ENCODE data around the gene SUPT6H.
"Not testable (repeated sequence)": the region's sequence is repeated elsewhere in the genome, so short reads cannot be mapped to it uniquely, and the experiment has no call there.

Gene SUPT6H

DNA sequence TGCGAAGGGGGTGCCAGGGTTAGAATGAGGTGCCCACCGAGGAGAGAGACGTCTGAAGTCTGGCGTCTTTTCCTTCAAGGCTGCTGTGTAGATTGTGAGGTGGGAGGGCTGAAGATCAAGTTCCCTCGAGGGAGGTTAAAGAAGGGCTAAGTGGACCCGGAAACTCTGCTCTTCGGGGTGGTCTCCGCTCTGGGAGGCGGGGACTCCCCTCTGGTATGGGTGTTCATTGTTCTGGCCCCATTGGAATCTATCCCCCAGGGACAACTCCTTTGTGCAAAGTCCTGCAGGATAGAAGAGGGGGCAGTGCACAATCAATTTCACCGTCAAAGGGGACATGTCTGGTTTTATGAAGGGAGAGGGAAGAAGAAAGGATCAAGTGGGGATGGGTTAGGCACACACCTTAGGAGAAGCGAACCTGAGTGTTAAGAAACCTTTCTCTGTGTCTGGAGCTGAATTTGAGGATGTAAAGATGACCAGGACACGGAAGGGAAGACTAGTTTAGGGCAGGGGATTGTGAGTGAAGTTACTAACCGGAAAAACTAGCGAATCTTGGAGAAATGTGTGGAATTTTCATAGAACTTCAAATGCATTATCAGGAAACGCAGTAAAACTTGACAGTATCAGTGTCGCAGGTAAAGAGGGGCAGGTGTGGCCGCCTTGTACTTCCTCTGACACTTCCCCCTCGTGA is 56.5 kb downstream of the SUPT6H start:
- no peak for TF ChIP-seq CTCF (conservative IDR thresholded peaks at IDR 0.05; ENCODE audit: low read depth)
- ChIA-PET CTCF (no interaction called here), POLR2A (ENCODE audit: low non-redundant PET) (no interaction called here)
- no peak for DNase-seq (ENCODE audit: low spot score)
- peak overlapping the region; percentile 99 for H3K27ac ChIP-seq

- ChIA-PET CTCF (interaction anchor here (0.8 kb wide), 1 partner anchor 31 kb away, joined by 3 read pairs; no protein-coding TSS in a partner anchor), POLR2A (ENCODE audit: low non-redundant PET) (interaction anchor here (0.6 to 1.8 kb wide), 7 partner anchors 8 to 233 kb away, joined by 3 to 11 read pairs (median 5); partner anchors contain the start of genes BLTP2, PHF12 and PROCA1)
- DNase-seq (ENCODE audit: low spot score): no peak
- no peak for TF ChIP-seq CTCF (conservative IDR thresholded peaks at IDR 0.05; ENCODE audit: low read depth)
- H3K27ac ChIP-seq: peak overlapping the region; percentile 99
Observed at GRCh38 chr17:28719021-28719433, 57.0 kb downstream of the SUPT6H start.

GRCh38 chr17:28720247-28720996 is 58.4 kb downstream of the SUPT6H start:
- H3K27ac ChIP-seq: peak overlapping the region; percentile 99
- no peak for DNase-seq (ENCODE audit: low spot score)
- ChIA-PET POLR2A (ENCODE audit: low non-redundant PET) (interaction anchor here (0.6 to 1.8 kb wide), 4 partner anchors 10 to 80 kb away, joined by 3 to 11 read pairs (median 6); partner anchors contain the start of gene PROCA1), CTCF (no interaction called here)
- TF ChIP-seq CTCF (conservative IDR thresholded peaks at IDR 0.05; ENCODE audit: low read depth): peak; percentile 12; the same call in 1 of the 2 replicates

DNA sequence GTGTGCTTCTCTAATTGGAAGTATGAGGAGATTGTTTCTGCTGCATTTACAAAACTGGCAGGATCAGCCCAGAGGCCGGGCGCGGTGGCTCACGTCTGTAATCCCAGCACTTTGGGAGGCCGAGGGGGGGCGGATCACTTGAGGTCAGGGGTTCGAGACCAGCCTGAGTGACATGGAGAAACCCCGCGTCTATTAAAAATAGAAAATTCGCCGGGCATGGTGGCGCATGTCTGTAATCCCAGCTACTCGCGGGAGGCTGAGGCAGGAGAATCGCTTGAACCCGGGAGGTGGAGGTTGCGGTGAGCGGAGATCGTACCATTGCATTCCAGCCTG is 59.0 kb downstream of the SUPT6H start:
- POLR2A ChIA-PET (ENCODE audit: low non-redundant PET); CTCF ChIA-PET: not testable (repeated sequence)

GRCh38 chr17:28722417-28723158 is 60.6 kb downstream of the SUPT6H start:
- ChIA-PET CTCF (interaction anchor here (0.9 kb wide), 1 partner anchor 10 kb away, joined by 5 read pairs; no protein-coding TSS in a partner anchor), POLR2A (ENCODE audit: low non-redundant PET) (interaction anchor here (0.7 kb wide), 1 partner anchor 227 kb away, joined by 10 read pairs; no protein-coding TSS in a partner anchor)
- no peak for DNase-seq (ENCODE audit: low spot score)
- H3K27ac ChIP-seq: peak overlapping the region; percentile 99
- TF ChIP-seq CTCF (conservative IDR thresholded peaks at IDR 0.05; ENCODE audit: low read depth): no peak

More for the DNA sequence above, 59.0 kb downstream of the SUPT6H start:
- DNase-seq (ENCODE audit: low spot score): not testable (repeated sequence)
- H3K27ac ChIP-seq: peak overlapping the region; percentile 99

GRCh38 chr17:28723159-28723835 is 61.3 kb downstream of the SUPT6H start:
- H3K27ac ChIP-seq: peak overlapping the region; percentile 99
- TF ChIP-seq CTCF (conservative IDR thresholded peaks at IDR 0.05; ENCODE audit: low read depth): no peak
- DNase-seq (ENCODE audit: low spot score): no peak
- CTCF ChIA-PET: no interaction called here
- POLR2A ChIA-PET (ENCODE audit: low non-redundant PET): interaction anchor here (0.7 kb wide), 1 partner anchor 226 kb away, joined by 10 read pairs; no protein-coding TSS in a partner anchor

- H3K27ac ChIP-seq: peak overlapping the region; percentile 99
- ChIA-PET POLR2A (ENCODE audit: low non-redundant PET) (interaction anchor here (5.5 kb wide), 1 partner anchor 20 kb away, joined by 95 read pairs; the partner anchor contains the start of gene TRAF4), CTCF (interaction anchor here (5.6 kb wide), 1 partner anchor 24 kb away, joined by 249 read pairs; the partner anchor contains the start of gene TRAF4)
- DNase-seq (ENCODE audit: low spot score): not testable (repeated sequence)
Observed at GRCh38 chr17:28723836-28724499, 62.0 kb downstream of the SUPT6H start.
